Brain microvascular endothelial cell (primary cell): ENCODE data around the gene ANKRD22.
A peak's percentile ranks its signal among the peaks of the same experiment; 100 is the strongest.
"Not testable (repeated sequence)": the region's sequence is repeated elsewhere in the genome, so short reads cannot be mapped to it uniquely, and the experiment has no call there.

ENCODE experiments used
- DNase-seq: peaks from one replicate; pipeline ENCODE4 v3.0.0-alpha.2; 2020
- H3K27ac ChIP-seq: fragments of 250-450 bp; sonication (Bioruptor Pico); 2 replicates; pipeline ENCODE4 v1.5.1; 2020; ENCODE audit warnings: mild to moderate bottlenecking, moderate library complexity
- H3K27me3 ChIP-seq: fragments of 250-450 bp; sonication (Bioruptor Pico); replicated peaks from 2 replicates; pipeline ENCODE4 v1.5.1; 2020; ENCODE audit warnings: mild to moderate bottlenecking
- H3K36me3 ChIP-seq: fragments of 250-450 bp; sonication (Bioruptor Pico); replicated peaks from 2 replicates; pipeline ENCODE4 v1.5.1; 2020; ENCODE audit warnings: mild to moderate bottlenecking
- H3K4me3 ChIP-seq: 2 replicates; pipeline ENCODE4 v1.5.1; 2011; ENCODE audit warnings: low read depth, mild to moderate bottlenecking, control low read depth, low read length, moderate library complexity
- CTCF ChIP-seq: IDR thresholded peaks from 2 replicates; pipeline ENCODE4 v1.5.1; 2011; ENCODE audit warnings: low read depth, mild to moderate bottlenecking, moderate library complexity, low read length, control low read depth, inconsistent platforms; ENCODE audit errors: missing control alignments
- in situ Hi-C: cut with HindIII; loops from 2 replicates; pipeline ENCODE4 v1.10.0; 2017; ENCODE audit warnings: low sequenced_read_pairs, low pct_ligation_motif_present

Gene ANKRD22

GRCh38 chr10:88888810-88889445 is 37.3 kb upstream of the ANKRD22 start:
- no peak for DNase-seq
- TF ChIP-seq CTCF = no peak
- in situ Hi-C loops = no loop called here

GRCh38 chr10:88886557-88886956 is 34.9 kb upstream of the ANKRD22 start:
- Histone ChIP-seq H3K4me3 (no peak overlapping the region), H3K27me3 (no peaks in the 10 kb centered on the region), H3K36me3 (no peaks in the 10 kb centered on the region), H3K27ac (no peak overlapping the region)
- DNase-seq = no peak
- no peak for TF ChIP-seq CTCF
- in situ Hi-C loops = no loop called here

More at GRCh38 chr10:88888810-88889445, 37.3 kb upstream of the ANKRD22 start:
- Histone ChIP-seq H3K27ac (no peak overlapping the region), H3K27me3 (no peaks in the 10 kb centered on the region), H3K36me3 (no peaks in the 10 kb centered on the region), H3K4me3 (no peak overlapping the region)

- in situ Hi-C loops = no loop called here
- H3K36me3 ChIP-seq = no peaks in the 10 kb centered on the region
- no peak for DNase-seq
- H3K27me3 ChIP-seq = no peaks in the 10 kb centered on the region
- peak overlapping the region; percentile 62 for H3K27ac ChIP-seq
- H3K4me3 ChIP-seq = no peak overlapping the region
- TF ChIP-seq CTCF = no peak
These were observed 31.8 kb upstream of the ANKRD22 start for GRCh38 chr10:88883448-88883809.

- Histone ChIP-seq H3K4me3 (peak overlapping the region; percentile 1), H3K27ac (peak overlapping the region; percentile 62)
- H3K27me3 ChIP-seq, H3K36me3 ChIP-seq, in situ Hi-C loops, DNase-seq: not testable (repeated sequence)
These were observed 31.2 kb upstream of the ANKRD22 start for GRCh38 chr10:88882646-88883447.

- no peak for TF ChIP-seq CTCF
- Histone ChIP-seq H3K36me3 (no peaks in the 10 kb centered on the region), H3K4me3 (peak overlapping the region; percentile 86), H3K27me3 (no peaks in the 10 kb centered on the region), H3K27ac (peak overlapping the region; percentile 62)
- DNase-seq = no peak
- in situ Hi-C loops = no loop called here
These were observed 30.4 kb upstream of the ANKRD22 start for GRCh38 chr10:88881922-88882645.

- in situ Hi-C loops = no loop called here
- TF ChIP-seq CTCF = no peak
- Histone ChIP-seq H3K36me3 (no peaks in the 10 kb centered on the region), H3K27ac (peak overlapping the region; percentile 62), H3K27me3 (no peaks in the 10 kb centered on the region), H3K4me3 (peak overlapping the region; percentile 86)
- DNase-seq = no peak
These were observed 29.7 kb upstream of the ANKRD22 start for GRCh38 chr10:88881320-88881719.
